ENCODE results near the gene PTPRK. TPM values are rescaled to one million over a fixed set of nuclear protein-coding genes. Genes with fewer than 3 reads are reported as not detected.

PTPRK gene
- total and polyA plus RNA-seq, 2 donors (not counting 1 experiment from before 2014, with no cell fraction given), result 16.2 to 18.7 TPM

DNA sequence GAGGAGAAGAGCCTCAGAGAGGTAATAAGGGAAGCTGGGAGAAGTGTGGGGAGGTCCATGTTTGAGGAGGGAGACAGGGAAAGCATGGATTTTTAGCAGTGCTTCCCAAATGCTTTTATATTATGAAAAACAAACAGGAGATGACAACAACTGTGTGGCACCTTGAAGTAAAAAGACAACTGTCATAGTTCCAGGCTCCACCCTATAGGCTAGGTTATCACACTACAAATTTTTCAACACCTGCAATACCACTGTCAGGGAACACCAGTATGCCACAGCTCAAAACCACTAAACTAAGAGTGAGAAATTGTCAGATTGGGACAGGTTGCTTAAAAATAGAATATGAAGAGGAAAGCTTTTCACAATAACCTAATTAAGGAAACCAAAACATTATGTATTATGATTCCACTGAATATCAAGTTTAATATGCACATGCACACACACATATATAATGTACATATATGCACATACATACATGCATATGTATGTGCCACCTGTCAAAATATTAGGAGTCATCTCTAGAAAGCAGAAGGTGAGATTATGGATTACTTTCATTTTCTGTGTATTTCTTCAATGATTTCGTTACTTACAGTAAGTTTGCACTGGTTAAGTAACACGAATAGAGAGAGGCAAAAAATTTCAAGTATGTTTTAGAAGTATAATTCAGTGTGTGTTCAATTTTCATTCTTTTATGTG, 261.2 kb downstream of the PTPRK start:
- Histone ChIP-seq H3K9me3 (ENCODE audit: control extremely low read depth in 1 of 3, control insufficient read depth in 2 of 3, insufficient read depth in 1 of 3, low read length in 2 of 3) (no peaks in the 10 kb centered on the region), H3K9ac (ENCODE audit: low read length) (peak overlapping the region; percentile 62), H4K20me1 (ENCODE audit: control insufficient read depth, insufficient read depth, low read length, poor library complexity, severe bottlenecking) (no peaks in the 10 kb centered on the region), H3K27me3 (replicated peaks in 1 of 4; ENCODE audit: control extremely low read depth in 1 of 4, control insufficient read depth in 3 of 4, insufficient read depth in 4 of 4, low read length in 3 of 4) (no peaks in the 10 kb centered on the region), H3K4me2 (replicated peaks; ENCODE audit: low read depth, low read length, poor library complexity, severe bottlenecking) (peak overlapping the region; percentile 70), H3K4me1 (ENCODE audit: control insufficient read depth in 2 of 2, insufficient read depth in 2 of 2, low read length in 2 of 2) (peaks cover 6 to 14% of the 10 kb centered on the region in 2 donors), H3K4me3 (ENCODE audit: control extremely low read depth in 1 of 5, extremely low read depth in 1 of 5, insufficient read depth in 1 of 5, low read depth in 2 of 5, low read length in 4 of 5) (peak overlapping the region in 4 of 5 experiments; percentile 0 to 58 (median 12)), H3K79me2 (ENCODE audit: control insufficient read depth, insufficient read depth, low read length) (no peaks in the 10 kb centered on the region), H3K36me3 (replicated peaks in 1 of 2; ENCODE audit: control extremely low read depth in 1 of 2, control insufficient read depth in 1 of 2, extremely low read depth in 1 of 2, insufficient read depth in 2 of 2, low read length in 1 of 2) (no peaks in the 10 kb centered on the region), H2AFZ (ENCODE audit: insufficient read depth, low read depth, low read length, poor library complexity, severe bottlenecking) (peak overlapping the region; percentile 71), H3K27ac (ENCODE audit: low read length in 2 of 2) (peak overlapping the region in 1 of 2 donors; percentile 61)
- Mint-ChIP-seq H3K4me3 (peak overlapping the region; percentile 66), H3K9me3 (ENCODE audit: insufficient read depth) (no peaks in the 10 kb centered on the region), H3K27ac (peak overlapping the region; percentile 12), H3K27me3 (no peaks in the 10 kb centered on the region), H3K4me1 (peaks cover 19% of the 10 kb centered on the region)
- POLR2A ChIA-PET, result no interaction called here
- TF ChIP-seq, protein P1, sequence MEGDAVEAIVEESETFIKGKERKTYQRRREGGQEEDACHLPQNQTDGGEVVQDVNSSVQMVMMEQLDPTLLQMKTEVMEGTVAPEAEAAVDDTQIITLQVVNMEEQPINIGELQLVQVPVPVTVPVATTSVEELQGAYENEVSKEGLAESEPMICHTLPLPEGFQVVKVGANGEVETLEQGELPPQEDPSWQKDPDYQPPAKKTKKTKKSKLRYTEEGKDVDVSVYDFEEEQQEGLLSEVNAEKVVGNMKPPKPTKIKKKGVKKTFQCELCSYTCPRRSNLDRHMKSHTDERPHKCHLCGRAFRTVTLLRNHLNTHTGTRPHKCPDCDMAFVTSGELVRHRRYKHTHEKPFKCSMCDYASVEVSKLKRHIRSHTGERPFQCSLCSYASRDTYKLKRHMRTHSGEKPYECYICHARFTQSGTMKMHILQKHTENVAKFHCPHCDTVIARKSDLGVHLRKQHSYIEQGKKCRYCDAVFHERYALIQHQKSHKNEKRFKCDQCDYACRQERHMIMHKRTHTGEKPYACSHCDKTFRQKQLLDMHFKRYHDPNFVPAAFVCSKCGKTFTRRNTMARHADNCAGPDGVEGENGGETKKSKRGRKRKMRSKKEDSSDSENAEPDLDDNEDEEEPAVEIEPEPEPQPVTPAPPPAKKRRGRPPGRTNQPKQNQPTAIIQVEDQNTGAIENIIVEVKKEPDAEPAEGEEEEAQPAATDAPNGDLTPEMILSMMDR (IDR thresholded peaks at IDR 0.05), result no peak
- no peak for TF ChIP-seq EZH2 (IDR thresholded peaks at IDR 0.05; ENCODE audit: borderline replicate concordance, insufficient read depth, low read depth, low read length, poor library complexity, severe bottlenecking)
- CTCF ChIA-PET, result no interaction called here
- intact Hi-C loops (cut with micrococcal nuclease), result no loop called here
- ATAC-seq (ENCODE audit: low read depth) (no peak), DNase-seq (peak; percentile 6)
- no CpG with 5 or more reads among the region's 2 CpGs for WGBS (ENCODE audit: insufficient coverage)

DNA sequence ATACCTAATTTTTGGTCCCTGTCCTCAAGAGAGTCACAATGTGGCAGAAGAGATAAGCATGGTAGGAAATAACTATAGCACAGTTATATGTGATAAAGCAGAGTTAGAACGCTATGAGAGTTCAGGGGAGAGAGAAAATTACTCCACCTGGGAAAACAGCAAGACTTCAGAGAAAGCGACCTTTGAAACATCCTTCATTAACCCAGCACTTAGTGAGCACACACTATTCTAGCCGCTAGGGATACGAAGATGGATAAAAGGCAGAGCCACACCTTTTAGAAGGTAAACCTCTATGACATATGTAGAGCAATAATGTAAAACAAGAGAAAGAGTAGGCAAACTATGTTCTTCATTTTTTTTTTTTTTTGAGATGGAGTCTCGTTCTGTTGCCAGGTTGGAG, 264.3 kb downstream of the PTPRK start:
- Histone ChIP-seq H4K20me1 (ENCODE audit: control insufficient read depth, insufficient read depth, low read length, poor library complexity, severe bottlenecking) (no peaks in the 10 kb centered on the region), H3K9ac (ENCODE audit: low read length) (no peak overlapping the region), H3K9me3 (ENCODE audit: control extremely low read depth in 1 of 3, control insufficient read depth in 2 of 3, insufficient read depth in 1 of 3, low read length in 2 of 3) (no peaks in the 10 kb centered on the region), H3K27me3 (replicated peaks in 1 of 4; ENCODE audit: control extremely low read depth in 1 of 4, control insufficient read depth in 3 of 4, insufficient read depth in 4 of 4, low read length in 3 of 4) (no peaks in the 10 kb centered on the region), H3K4me1 (ENCODE audit: control insufficient read depth in 2 of 2, insufficient read depth in 2 of 2, low read length in 2 of 2) (peaks cover 6 to 14% of the 10 kb centered on the region in 2 donors), H3K4me3 (ENCODE audit: control extremely low read depth in 1 of 5, extremely low read depth in 1 of 5, insufficient read depth in 1 of 5, low read depth in 2 of 5, low read length in 4 of 5) (no peak overlapping the region), H3K79me2 (ENCODE audit: control insufficient read depth, insufficient read depth, low read length) (no peaks in the 10 kb centered on the region), H3K36me3 (replicated peaks in 1 of 2; ENCODE audit: control extremely low read depth in 1 of 2, control insufficient read depth in 1 of 2, extremely low read depth in 1 of 2, insufficient read depth in 2 of 2, low read length in 1 of 2) (no peaks in the 10 kb centered on the region), H3K27ac (ENCODE audit: low read length in 2 of 2) (no peak overlapping the region), H2AFZ (ENCODE audit: insufficient read depth, low read depth, low read length, poor library complexity, severe bottlenecking) (no peak overlapping the region), H3K4me2 (replicated peaks; ENCODE audit: low read depth, low read length, poor library complexity, severe bottlenecking) (no peak overlapping the region)
- Mint-ChIP-seq H3K4me1 (peaks cover 19% of the 10 kb centered on the region), H3K9me3 (ENCODE audit: insufficient read depth) (no peaks in the 10 kb centered on the region), H3K27ac (no peak overlapping the region), H3K27me3 (no peaks in the 10 kb centered on the region), H3K4me3 (no peak overlapping the region)
- POLR2A ChIA-PET, result no interaction called here
- TF ChIP-seq, protein P1 (IDR thresholded peaks at IDR 0.05), result no peak
- TF ChIP-seq EZH2 (IDR thresholded peaks at IDR 0.05; ENCODE audit: borderline replicate concordance, insufficient read depth, low read depth, low read length, poor library complexity, severe bottlenecking), result no peak
- intact Hi-C loops (cut with micrococcal nuclease), result no loop called here
- DNase-seq, result no peak
- CTCF ChIA-PET, result no interaction called here
- 100% methylated on average over 1 of the region's 5 CpGs for WGBS (ENCODE audit: insufficient coverage)
- no peak for ATAC-seq (ENCODE audit: low read depth)
